ENCODE data around the gene ADAM15.

ADAM15 gene

GRCh38 chr1:155093911-155094621 is 43.0 kb downstream of the ADAM15 start (continued):
- TF ChIP-seq ZSCAN4 (tag by site-specific recombination; IDR thresholded peaks at IDR 0.05) (no peak), KLF7 (tag by site-specific recombination; IDR thresholded peaks at IDR 0.05; ENCODE audit: borderline replicate concordance) (peak; percentile 58; the same call in 1 of the 2 replicates), GLIS2 (tag by site-specific recombination; IDR thresholded peaks at IDR 0.05) (peak; percentile 72; the same call in 1 of the 2 replicates), KLF17 (tag by site-specific recombination; IDR thresholded peaks at IDR 0.05) (peak; percentile 95), ZNF624 (tag by site-specific recombination; IDR thresholded peaks at IDR 0.05) (no peak), ZBTB44 (tag by site-specific recombination; IDR thresholded peaks at IDR 0.05) (0 out of 2 replicates have a peak, but pooled peaks have one; percentile 44), ZFP69B (tag by site-specific recombination; IDR thresholded peaks at IDR 0.05) (0 out of 2 replicates have a peak, but pooled peaks have one; percentile 32), ATF2 (tag by site-specific recombination; IDR thresholded peaks at IDR 0.05; ENCODE audit: low read depth) (no peak), SP7 (tag by site-specific recombination; IDR thresholded peaks at IDR 0.05) (peak; percentile 56), FEZF1 (tag by site-specific recombination; IDR thresholded peaks at IDR 0.05) (no peak), ZNF560 (tag by site-specific recombination; IDR thresholded peaks at IDR 0.05; ENCODE audit: borderline replicate concordance) (no peak), KLF16 (tag by site-specific recombination; IDR thresholded peaks at IDR 0.05) (peak; percentile 54; the same call in 1 of the 2 replicates), MYNN (tag by site-specific recombination; IDR thresholded peaks at IDR 0.05; ENCODE audit: borderline replicate concordance) (no peak), ZNF768 (tag by site-specific recombination; IDR thresholded peaks at IDR 0.05) (no peak), ZNF211 (tag by site-specific recombination; IDR thresholded peaks at IDR 0.05; ENCODE audit: low read depth) (no peak), ZNF639 (tag by site-specific recombination; IDR thresholded peaks at IDR 0.05) (no peak), ZNF274 (IDR thresholded peaks at IDR 0.05; ENCODE audit: low read length) (no peak), ZNF274 (tag by site-specific recombination; IDR thresholded peaks at IDR 0.05; ENCODE audit: borderline replicate concordance) (no peak), ZNF223 (tag by site-specific recombination; IDR thresholded peaks at IDR 0.05) (no peak), ZNF555 (tag by site-specific recombination; conservative IDR thresholded peaks at IDR 0.05) (no peak), YY2 (tag by site-specific recombination; IDR thresholded peaks at IDR 0.05) (no peak; the same call in 1 of the 2 replicates), ZNF473 (tag by site-specific recombination; IDR thresholded peaks at IDR 0.05) (no peak), SCRT2 (tag by site-specific recombination; IDR thresholded peaks at IDR 0.05) (no peak), ZIC2 (tag by site-specific recombination; IDR thresholded peaks at IDR 0.05) (peak; percentile 83), ZFP37 (tag by site-specific recombination; IDR thresholded peaks at IDR 0.05) (no peak), ZSCAN30 (tag by site-specific recombination; IDR thresholded peaks at IDR 0.05) (peak; percentile 27; the same call in 1 of the 2 replicates), SCRT1 (tag by site-specific recombination; IDR thresholded peaks at IDR 0.05; ENCODE audit: borderline replicate concordance) (no peak), ZNF157 (tag by site-specific recombination; IDR thresholded peaks at IDR 0.05) (no peak), ZNF704 (tag by site-specific recombination; IDR thresholded peaks at IDR 0.05) (no peak), ZFHX2 (tag by site-specific recombination; conservative IDR thresholded peaks at IDR 0.05) (peak; percentile 94), ZNF280C (tag by site-specific recombination; IDR thresholded peaks at IDR 0.05) (no peak)

All from HEK293 (cell line).